ENCODE measurements around the gene HIVEP3.

Gene HIVEP3

DNA sequence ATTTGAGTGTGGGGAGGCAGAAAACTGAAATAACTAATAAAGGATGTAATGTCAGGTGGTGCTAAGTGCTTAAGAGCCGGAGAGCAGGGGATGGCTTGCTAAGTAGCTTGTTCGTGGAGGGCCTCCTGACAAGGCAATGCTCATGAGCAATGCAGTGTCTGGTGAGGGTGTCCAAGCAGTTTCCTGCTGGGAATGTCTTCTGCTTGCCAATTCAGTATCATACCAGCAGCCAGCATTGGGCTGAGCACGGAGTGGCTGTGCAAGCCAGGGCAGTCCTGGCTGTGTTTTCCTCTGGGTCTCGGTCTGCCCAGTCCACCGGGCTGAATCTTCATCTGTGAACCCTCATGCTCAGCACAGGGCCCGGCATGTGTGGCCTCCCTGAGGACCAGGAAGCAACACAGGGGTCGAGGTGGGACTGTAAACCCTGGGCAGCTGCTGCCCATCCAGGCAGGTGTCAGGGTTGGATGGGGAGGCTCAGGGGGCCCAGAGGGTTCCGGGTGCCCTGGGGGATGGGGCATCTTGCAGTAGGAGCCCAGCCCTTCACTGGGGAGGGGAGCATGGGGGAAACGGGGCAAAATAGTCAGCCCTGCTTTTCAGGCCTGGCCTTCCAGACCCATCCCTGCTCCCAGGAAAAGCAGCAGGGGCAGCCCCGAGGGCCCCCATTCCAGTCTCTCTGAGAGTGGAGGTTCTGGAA is 461.7 kb downstream of the HIVEP3 start:
- Histone ChIP-seq H3K9me2 (replicated peaks; ENCODE audit: insufficient read depth, low read length) (no peaks in the 10 kb centered on the region), H3K36me3 (replicated peaks; ENCODE audit: insufficient read depth, low read length) (no peaks in the 10 kb centered on the region), H3K27ac (ENCODE audit: low read length) (no peak overlapping the region), H3K79me2 (ENCODE audit: low read length) (no peaks in the 10 kb centered on the region), H2AFZ (ENCODE audit: low read length) (no peak overlapping the region), H3K4me2 (ENCODE audit: low read depth, low read length) (no peak overlapping the region), H3K9ac (ENCODE audit: low read length) (no peak overlapping the region), H3K9me3 (replicated peaks; ENCODE audit: insufficient read depth, low read length) (no peaks in the 10 kb centered on the region), H3K27me3 (replicated peaks; ENCODE audit: insufficient read depth, low read length) (no peaks in the 10 kb centered on the region), H3K4me1 (ENCODE audit: low read length) (no peaks in the 10 kb centered on the region), H3K4me3 (ENCODE audit: low read length) (no peak overlapping the region), H3F3A (ENCODE audit: insufficient read depth, low read length) (no peaks in the 10 kb centered on the region), H4K20me1 (ENCODE audit: insufficient read depth, low read length) (no peaks in the 10 kb centered on the region)
- DNase-seq: no peak
- TF ChIP-seq, protein P1, sequence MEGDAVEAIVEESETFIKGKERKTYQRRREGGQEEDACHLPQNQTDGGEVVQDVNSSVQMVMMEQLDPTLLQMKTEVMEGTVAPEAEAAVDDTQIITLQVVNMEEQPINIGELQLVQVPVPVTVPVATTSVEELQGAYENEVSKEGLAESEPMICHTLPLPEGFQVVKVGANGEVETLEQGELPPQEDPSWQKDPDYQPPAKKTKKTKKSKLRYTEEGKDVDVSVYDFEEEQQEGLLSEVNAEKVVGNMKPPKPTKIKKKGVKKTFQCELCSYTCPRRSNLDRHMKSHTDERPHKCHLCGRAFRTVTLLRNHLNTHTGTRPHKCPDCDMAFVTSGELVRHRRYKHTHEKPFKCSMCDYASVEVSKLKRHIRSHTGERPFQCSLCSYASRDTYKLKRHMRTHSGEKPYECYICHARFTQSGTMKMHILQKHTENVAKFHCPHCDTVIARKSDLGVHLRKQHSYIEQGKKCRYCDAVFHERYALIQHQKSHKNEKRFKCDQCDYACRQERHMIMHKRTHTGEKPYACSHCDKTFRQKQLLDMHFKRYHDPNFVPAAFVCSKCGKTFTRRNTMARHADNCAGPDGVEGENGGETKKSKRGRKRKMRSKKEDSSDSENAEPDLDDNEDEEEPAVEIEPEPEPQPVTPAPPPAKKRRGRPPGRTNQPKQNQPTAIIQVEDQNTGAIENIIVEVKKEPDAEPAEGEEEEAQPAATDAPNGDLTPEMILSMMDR (IDR thresholded peaks at IDR 0.05; ENCODE audit: low read length): no peak
- no peak for TF ChIP-seq EZH2 (optimal IDR thresholded peaks at IDR 0.05; ENCODE audit: low read depth, low read length)
- TF ChIP-seq EZH2phosphoT487 (IDR thresholded peaks at IDR 0.05; ENCODE audit: low read length): no peak
